Gastroesophageal sphincter (tissue), 3 donors: ENCODE data around the gene GPR12.

ENCODE experiments used
- CTCF ChIP-seq, 4 experiments: fragments of 200-600 bp in 2 of 4; fragments of 450-650 bp in 2 of 4; sonication (generic) in 1 of 4; IDR thresholded peaks; one replicate each; pipeline ENCODE4 v1.5.1; 2017 to 2019; ENCODE audit warnings: antibody characterized with exemption in 4 of 4, mild to moderate bottlenecking in 2 of 4, moderate library complexity in 2 of 4
- EP300 ChIP-seq: sonication (generic); formaldehyde crosslinking; IDR thresholded peaks from one replicate; pipeline ENCODE4 v1.6.1; 2017; ENCODE audit warnings: antibody characterized with exemption, mild to moderate bottlenecking
- POLR2A ChIP-seq, 2 donors: fragments of 450-650 bp; IDR thresholded peaks; one replicate each; pipeline ENCODE4 v1.6.1; 2017; ENCODE audit warnings: antibody characterized with exemption in 2 of 2, mild to moderate bottlenecking in 2 of 2, moderate library complexity in 1 of 2
- POLR2AphosphoS5 ChIP-seq: sonication (generic); formaldehyde crosslinking; IDR thresholded peaks from one replicate; pipeline ENCODE4 v1.6.1; 2017; ENCODE audit warnings: antibody characterized with exemption

- TF ChIP-seq EP300 (no peak), POLR2AphosphoS5 (no peak), POLR2A (IDR thresholded peaks at IDR 0.05) (no peak), CTCF (IDR thresholded peaks at IDR 0.05) (no peak)
These were observed 33.9 kb downstream of the GPR12 start for GRCh38 chr13:26726684-26727083.
